D341Med (cell line): Measurements from ENCODE around the gene ZCCHC4.
"Not testable (repeated sequence)": the region's sequence is repeated elsewhere in the genome, so short reads cannot be mapped to it uniquely, and the experiment has no call there.

Source experiments
- DNase-seq: peaks from one replicate; pipeline ENCODE4 v3.0.0; 2012; ENCODE audit warnings: low spot score

The ZCCHC4 gene

DNA sequence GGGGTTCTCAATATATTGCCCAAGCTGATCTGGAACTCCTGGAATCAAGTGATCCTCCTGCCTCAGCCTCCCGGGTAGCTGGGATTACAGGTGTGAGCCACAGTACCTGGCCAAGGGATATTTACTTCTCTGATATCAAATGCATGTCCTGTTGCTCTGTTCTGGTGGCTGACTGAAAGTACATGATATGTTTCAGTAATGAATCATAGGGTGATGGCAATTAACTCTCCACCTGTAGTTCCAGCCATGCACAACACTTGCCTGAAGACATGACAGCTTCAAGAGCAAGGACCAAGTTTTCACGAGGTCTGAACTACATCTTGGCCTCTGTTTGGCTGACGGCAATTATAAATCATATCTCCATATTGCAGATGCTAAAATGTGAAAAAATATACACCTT is 9.1 kb downstream of the ZCCHC4 start:
- no peak for DNase-seq

DNA sequence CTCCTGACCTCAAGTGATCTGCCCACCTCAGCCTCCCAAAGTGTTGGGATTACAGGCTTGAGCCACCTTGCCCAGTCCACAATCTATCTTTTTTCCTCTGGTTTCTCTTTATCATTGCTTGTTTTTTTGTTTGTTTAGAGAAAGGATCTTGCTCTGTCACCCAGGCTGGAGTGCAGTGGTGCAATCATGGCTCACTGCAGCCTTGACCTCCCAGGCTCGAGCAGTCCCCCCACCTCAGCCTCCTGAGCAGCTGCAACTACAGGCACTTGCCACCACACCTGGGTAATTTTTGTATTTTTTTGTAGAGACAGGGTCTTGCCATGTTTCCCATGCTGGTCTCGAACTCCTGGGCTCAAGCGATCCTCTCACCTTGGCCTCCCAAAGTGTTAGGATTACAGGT is 15.9 kb downstream of the ZCCHC4 start:
- not testable (repeated sequence) for DNase-seq

DNA sequence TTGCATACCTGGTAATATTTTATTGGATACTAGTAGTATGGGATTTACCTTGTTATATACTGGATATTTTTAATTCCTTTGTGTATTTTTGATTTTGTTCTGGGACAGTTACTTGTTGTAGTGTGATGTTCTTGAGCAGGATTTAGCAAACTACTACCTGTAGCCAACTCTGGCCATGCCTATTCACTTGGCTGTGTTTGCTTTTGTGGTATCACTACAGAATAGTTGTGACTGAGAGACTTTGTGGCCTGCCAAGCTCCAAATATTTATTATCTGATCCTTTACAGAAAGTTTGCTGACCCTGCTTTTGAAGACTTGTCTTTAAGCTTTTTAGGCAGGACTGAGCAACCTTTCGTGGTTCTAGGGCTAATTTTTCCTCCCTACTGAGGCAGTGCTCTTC is 17.8 kb downstream of the ZCCHC4 start:
- DNase-seq, result no peak

DNA sequence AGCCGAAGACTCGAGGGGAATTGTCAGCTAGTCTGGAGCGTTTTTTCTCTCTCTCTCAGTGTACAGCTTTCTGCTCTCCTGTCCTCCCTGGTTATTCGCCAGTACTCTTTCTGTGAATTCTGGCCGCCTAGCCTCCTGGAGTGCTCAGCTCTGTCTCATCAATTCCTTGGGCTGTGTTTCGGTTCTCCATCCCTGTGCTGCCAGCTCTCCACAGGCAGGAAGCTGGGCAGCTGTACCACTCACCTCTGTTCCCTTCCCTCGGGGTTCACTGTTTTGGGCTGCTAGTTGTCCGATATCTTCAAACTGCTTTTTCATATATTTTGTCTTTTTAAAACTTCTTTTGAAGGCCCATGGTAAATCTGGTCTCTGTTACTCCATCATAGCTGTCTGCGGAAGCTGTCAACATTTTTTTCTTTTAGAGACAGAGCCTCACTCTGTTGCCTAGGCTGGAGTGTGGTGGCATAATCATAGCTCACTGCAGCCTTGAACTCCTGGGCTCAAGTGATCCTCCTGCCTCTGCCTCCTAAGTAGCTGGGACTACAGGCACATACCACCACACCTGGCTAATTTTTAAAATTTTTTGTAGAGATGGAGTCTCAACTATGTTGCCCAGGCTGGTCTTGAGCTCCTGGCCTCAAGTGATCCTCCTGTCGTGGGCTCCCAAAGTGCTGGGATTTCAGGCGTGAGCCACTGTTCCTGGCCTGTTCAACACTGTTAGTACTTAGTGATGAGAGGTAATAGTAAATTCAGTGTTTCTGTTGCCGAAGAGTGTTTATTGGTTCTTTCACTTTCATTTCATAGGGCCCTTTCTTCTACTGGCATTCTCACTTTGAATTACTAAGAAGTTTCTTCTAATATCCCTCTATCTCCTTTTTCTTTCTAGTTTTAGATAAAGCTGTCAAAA is 18.6 kb downstream of the ZCCHC4 start:
- DNase-seq, result no peak

DNA sequence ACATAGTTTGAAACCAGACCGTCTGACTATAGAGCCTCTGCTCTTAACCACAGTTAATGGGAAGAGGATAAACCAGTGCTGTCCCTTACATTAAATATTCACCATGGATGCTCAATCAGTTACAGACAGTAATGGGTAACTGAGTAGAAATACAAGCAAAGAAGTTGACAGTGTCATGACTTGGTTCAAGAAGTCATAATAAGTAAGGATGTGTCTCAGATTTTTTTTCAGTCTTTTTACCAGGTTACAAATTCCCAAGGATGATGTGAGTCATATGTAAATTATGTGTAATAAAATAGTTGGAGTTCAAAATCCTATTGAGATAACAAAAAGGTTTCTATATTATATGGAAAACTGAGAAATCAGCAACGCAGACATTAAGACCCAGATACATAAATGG is 31.1 kb downstream of the ZCCHC4 start:
- no peak for DNase-seq

DNA sequence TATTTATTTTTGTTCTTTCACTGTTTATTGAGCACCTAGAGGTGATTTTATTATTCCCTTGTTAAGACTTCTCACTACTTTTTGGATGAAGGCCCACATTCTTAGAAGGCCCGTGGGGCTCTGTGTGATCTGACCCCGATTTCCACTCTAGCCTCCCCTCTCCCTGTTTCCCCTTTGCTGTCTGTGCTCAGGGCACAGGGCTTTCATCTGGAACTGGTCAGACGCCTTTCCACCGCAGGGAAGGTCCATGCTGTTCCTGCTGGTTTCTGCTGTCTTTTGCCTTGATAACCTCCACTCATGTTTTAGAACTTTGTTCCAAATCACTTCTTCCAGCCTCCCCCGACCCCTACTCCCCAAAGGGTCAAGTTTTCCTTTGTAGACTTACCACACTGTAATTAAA is 33.2 kb downstream of the ZCCHC4 start:
- no peak for DNase-seq

DNA sequence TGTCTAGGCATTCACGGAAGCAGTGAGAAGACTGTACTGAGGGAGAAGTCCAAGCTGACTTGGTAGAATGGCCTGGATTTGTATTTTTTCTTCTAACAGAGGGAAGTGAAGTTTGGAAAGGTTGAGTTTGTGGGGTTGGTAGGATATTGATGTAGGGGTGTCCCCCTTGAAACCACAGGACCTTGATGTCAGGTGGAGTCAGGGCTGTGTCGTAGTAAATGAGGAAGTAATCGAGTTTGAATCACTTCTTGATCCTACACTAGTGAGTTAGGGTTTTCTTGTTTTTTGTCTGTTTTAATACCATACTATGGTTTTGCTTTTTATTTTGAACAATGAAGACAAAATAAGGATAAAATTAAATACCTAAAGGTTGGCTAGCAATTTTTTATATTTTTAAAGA is 34.3 kb downstream of the ZCCHC4 start:
- no peak for DNase-seq

DNA sequence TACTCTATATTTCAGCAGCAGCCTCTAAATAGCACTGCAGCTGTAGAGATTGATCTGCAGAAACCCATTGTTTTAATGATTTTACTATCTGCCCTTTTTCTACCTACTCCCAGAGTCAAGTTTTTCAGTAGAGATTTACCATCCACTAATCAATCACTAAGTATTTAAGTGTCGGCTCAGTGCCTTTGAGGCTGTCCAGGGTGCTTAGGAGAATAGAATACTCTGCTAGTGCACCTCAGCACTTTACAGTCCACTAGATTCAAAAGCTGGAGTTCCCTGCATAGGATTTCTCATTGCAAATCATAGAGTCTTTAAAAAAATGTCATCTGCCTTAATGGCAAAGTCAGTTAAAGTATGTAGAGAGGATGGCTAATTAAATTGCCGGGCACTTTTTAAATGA is 34.9 kb downstream of the ZCCHC4 start:
- DNase-seq, result no peak

DNA sequence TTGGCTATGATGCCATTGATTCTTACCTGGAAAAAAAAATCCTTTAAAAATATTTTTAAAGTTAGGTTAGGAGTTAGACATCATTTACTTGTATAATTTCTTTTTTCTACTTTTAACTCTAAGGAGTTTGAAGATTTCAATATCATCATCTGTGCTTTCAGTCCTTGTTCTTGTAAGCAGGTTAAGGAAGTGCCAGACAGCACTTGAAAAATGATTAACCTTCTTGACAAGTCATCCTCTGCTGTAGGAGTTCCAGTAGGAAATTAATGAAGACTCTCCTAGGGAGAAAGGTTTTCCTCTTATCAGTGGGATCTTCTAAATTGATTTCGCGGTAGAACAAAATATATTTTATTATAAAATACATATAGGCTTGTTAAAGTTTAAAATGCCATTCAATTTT is 35.4 kb downstream of the ZCCHC4 start:
- DNase-seq, result no peak

DNA sequence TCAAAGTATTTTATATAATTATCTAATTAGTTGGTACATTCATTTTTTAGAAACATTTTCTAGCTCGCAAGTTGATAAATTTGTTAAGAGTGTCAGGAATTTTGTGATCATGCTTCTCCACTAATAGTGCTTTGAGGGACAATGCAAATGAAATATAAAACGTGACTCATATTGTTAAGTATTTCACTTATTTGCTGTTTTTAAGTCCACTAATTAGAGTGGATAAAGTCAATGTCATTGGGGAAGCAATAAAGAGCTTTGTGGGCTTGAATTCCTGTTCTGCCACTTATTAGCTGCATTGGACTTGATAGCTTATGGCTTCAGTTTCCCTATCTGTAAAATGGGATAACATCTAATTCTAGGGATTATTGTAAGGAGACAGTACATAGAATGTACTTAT is 38.0 kb downstream of the ZCCHC4 start:
- no peak for DNase-seq

DNA sequence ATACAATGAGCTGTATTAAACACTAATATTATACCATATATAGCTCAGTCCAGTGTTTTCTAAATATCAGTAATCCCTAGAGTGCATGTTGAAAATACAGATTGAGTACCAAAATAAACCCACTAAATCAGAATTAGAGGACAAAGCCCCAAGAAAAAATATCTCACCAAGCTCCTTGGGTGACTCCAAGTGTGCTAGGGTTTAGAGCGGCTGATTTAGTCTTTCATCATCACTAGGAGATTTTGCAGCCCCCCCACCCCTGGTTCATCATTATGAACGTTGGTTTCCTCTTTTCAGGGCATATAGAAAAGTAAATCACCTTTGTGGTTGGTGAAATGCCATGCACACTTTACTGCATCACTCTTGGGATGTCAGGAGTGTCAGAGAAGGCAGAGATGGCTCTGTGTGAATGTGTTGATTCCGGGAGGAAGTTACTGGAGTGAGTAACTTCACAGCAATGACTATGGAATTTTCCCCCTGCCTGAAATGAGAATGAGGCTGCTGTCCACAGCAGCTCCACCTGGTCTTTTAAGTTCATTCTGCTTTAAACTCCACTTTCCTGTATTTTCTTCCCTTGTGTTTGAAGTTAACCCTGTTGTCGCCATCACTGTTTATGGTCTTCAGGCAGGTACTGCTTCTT is 39.3 kb downstream of the ZCCHC4 start:
- DNase-seq, result no peak

DNA sequence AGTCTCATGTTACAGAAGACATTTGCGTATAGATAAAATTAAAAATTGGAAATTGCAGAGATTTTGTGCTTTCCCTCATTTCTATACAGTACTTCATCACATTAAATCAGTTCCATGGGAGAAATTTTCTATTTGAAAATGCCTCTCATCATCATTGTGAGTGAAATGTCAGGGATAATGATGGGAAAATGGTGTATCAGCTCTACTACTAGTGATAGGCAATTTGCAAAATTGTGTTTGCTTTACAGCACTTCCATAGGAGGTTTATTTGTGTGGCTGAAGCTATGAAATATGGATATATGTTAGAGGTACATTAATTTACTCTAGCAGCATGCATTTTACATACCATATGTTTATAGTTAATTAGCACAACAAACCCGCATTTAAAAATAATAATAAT is 43.5 kb downstream of the ZCCHC4 start:
- no peak for DNase-seq

DNA sequence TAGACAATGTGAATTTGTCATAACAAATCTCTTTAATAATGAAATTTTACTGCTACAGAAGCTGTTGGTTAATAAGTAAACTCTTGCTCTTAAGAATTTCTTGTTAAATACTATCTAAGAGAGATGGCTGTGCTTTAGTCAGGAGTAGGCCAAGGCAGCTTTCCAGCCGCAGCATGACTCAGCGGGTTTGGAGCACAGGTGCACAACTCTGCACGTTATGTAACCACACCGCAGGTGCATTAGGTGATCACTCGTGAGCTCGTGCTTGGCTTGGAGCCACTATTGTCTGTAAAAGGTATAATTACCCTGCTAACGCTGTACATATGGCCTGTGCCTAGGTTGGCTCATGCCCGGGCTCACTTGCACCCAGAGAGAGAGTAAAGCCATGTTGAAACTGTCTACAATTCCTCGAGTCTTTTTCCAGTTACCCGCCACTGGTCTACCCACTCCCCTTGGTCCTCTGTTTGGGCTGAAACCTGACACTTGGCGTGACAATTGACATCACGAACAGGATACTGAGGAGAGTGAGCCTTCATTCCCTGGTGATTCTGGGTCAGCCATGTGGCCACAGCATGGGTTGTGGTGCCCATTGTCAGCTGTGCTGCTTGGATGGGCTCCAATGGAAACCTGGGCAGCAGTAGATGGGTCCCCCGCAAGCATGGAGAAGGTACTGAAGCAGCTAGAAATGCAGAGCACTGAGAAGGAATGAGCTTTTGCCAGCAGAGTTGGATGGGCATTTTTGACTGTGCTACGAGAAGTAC is 46.1 kb downstream of the ZCCHC4 start:
- no peak for DNase-seq

DNA sequence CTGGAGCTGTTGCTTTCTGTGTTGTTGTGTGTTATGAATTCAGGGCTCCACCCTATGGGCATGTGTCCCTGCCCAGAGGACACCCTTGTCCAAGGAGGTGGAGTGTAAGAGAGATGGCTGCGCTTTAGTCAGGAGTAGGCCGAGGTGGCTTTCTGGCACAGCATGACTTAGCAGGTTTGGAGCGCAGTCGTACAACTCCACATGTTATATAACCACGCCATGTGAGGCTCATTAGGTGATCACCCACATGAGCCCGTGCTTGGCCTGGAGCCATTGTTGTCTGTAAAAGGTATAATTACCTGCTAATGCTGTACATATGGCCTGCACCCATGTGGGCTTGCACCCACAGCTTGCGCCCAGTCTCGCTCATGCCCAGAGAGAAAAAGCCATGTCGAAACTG is 48.7 kb downstream of the ZCCHC4 start:
- DNase-seq, result no peak

DNA sequence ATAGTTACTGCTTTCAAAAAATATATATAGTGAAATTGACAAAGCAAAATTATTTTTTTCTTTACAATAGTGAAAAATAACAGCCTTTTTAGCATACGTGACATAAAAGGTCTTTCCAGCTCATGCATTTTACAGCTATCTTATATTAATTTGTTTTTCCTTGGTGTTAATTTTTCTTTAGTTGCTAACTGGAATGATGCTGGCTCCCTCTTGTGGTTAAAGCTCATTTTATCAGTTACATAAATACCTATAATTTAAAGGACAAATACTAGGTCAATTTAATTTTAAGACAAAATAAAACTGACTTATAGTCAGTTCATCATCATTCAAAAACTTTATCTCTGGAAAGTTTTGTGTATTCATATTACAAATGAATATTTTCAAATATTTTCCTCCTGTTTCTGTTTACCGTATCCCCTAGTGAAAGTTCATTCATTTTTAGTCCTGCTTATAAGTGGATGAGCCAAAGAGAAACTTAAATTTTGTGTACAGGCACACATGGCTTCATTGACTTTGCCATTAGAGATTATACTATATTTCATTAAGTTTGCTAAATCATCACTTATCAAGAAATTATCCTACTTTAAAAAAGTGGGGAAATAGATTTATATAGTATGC is 54.5 kb downstream of the ZCCHC4 start:
- DNase-seq, result no peak

DNA sequence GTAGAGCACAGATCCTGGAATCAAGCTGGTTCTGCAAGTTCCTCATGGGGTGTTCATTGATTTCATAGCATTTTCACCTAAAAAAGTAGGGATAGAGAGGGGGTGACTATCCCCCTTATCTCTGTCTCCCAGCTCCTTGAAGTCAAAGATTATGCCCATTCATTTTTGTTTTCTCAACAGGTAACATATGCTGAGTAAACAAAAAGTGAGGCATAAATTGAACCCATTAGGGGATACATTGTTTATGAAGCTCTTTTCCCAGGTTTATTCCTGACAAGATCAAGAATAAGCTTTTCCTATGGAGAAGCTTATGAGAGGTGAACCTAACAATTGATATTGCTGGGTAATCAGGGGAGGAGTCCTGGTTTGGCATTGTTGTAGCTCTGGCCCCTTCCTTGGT is 55.3 kb downstream of the ZCCHC4 start:
- DNase-seq, result no peak

DNA sequence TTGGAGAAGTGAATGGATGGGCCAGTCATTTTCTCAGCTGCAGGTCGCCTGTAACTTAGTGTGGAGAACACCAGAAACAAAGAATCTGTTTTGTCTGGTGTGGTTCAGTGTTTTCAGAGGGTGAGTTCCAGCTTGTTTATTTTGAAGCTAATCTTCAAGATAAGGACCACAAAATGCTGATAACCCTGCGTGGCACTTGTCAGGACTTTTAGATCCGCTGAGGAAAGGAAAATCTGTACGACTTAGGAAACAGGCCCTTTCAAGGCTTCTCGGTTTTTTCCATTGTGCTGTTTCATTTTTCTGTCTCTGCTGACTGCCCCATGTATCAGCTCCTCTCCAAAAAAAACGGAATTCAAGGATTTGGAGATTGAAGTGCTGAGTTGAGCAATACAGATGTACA is 55.7 kb downstream of the ZCCHC4 start:
- no peak for DNase-seq

DNA sequence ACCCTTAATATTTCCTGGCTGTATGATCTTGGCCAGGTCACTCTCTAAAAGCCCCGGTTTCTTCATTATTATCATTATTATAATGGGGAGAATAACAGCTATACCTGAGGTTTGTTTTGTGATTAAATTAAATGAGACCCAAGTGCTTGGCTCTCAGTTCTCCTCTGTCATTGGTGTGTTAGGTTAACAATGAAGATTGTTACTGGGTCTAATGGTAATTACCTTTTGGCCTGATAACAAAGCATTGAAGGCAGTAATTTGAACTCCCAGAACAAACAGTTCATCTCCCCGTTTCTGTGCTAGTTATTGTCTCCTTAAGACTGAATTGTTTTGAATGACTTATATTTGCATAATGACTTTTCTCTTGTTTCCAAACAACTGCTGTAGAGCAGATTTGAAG is 57.7 kb downstream of the ZCCHC4 start:
- DNase-seq, result no peak

DNA sequence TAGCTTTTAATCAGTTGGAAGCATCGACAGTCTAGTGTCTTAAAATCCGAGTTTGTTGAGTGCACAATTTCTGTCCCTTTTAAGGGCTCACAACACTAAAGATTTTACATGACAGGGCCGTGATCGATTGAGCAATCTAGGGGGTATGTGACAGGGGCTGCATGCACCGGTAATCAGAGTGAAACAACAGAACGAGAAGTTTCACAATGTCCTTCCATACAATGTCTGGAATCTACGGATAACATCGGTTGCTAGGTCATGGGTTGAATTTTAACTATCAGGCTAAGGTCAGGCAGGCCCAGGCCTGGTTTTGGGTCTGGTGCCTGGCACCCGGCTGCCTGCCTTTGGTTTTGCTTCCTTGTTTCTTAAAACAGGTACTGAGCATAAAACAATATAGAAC is 60.0 kb downstream of the ZCCHC4 start:
- not testable (repeated sequence) for DNase-seq

DNA sequence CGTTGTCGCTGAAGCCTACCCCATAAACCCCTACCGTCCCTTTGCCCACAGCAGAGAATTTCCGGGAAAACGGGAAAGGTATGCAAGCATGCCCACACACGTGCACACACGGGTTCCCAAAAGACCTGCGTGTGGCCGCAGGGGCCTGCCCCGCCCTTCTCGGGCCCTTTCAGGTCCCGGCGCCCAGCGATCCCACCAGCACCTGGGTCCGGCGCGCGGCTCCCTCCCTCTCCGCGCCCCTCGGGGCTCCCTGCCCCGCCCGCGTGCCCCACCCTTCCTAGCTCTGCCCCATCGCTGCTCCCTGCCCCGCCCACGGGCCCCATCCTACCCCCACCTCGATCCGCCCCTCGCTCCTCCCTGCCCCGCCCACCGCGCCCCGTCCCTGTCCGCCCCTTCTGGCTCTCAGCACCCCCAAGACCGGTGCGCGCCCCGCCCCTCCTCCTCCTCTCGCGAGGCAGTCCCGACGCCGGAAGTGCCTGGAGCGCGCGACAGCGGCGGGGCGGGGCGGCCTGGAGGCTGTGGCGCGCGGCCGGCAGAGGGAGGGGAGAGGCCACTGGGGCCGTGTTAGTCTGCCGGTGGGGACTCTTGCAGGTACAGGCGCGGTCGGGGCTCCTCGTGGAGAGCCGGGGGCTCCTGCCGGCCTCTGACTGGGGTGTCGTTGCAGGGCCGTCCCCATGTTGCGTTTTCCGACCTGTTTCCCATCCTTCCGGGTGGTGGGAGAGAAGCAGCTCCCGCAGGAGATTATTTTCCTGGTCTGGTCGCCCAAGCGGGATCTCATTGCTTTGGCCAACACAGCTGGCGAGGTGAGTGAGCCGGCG is 64.4 kb downstream of the ZCCHC4 start, which contains the start of gene ANAPC4:
ANAPC4 (plus strand) TSS at position 510 of the 818 bp plus-strand sequence; CDS start at position 675, 165 bp downstream.
- peak; percentile 99 for DNase-seq
